Stimulated activated CD8-positive, alpha-beta memory T cell treated with anti-CD3 and anti-CD28 coated beads, Interleukin-15, amount 100 ng/mL, for 24 hours (primary cell): ENCODE data around the gene OR5M11.
"Not testable (repeated sequence)": the region's sequence is repeated elsewhere in the genome, so short reads cannot be mapped to it uniquely, and the experiment has no call there.

Experiments
- DNase-seq: peaks from one replicate; pipeline ENCODE4 v3.0.0-alpha.2; 2020; ENCODE audit warnings: low read depth

OR5M11 gene

GRCh38 chr11:56543157-56543556 is at the start of gene OR5M11:
OR5M11 (minus strand) TSS chr11:56543257; CDS start chr11:56543257, 0 bp downstream.
- no peak for DNase-seq

- not testable (repeated sequence) for DNase-seq
Measured at GRCh38 chr11:56592088-56592717, 49.1 kb upstream of the OR5M11 start.

- DNase-seq: no peak
Measured at GRCh38 chr11:56577621-56578020, 34.6 kb upstream of the OR5M11 start, which contains the start of gene OR5M10. OR5M10 (minus strand) TSS chr11:56577721; CDS start chr11:56577721, 0 bp downstream.

GRCh38 chr11:56558574-56558973 is 15.5 kb upstream of the OR5M11 start:
- DNase-seq: no peak

- not testable (repeated sequence) for DNase-seq
Measured at GRCh38 chr11:56554691-56555090, 11.6 kb upstream of the OR5M11 start.

GRCh38 chr11:56545531-56545930 is 2.5 kb upstream of the OR5M11 start:
- no peak for DNase-seq

GRCh38 chr11:56543739-56544138 is 682 bp upstream of the OR5M11 start:
- no peak for DNase-seq

GRCh38 chr11:56533054-56533740 is 9.9 kb downstream of the OR5M11 start:
- DNase-seq: no peak

GRCh38 chr11:56531856-56532255 is 11.2 kb downstream of the OR5M11 start:
- no peak for DNase-seq

GRCh38 chr11:56522008-56522407 is 21.0 kb downstream of the OR5M11 start:
- DNase-seq: no peak

- DNase-seq: no peak
Measured at GRCh38 chr11:56513280-56513679, 29.8 kb downstream of the OR5M11 start.

GRCh38 chr11:56509439-56509838 is 33.6 kb downstream of the OR5M11 start:
- no peak for DNase-seq

- DNase-seq: no peak
Measured at GRCh38 chr11:56497010-56497409, 46.0 kb downstream of the OR5M11 start.

GRCh38 chr11:56495117-56495516 is 47.9 kb downstream of the OR5M11 start:
- no peak for DNase-seq
